Stimulated activated CD8-positive, alpha-beta memory T cell treated with anti-CD3 and anti-CD28 coated beads, Interleukin-12 subunit alpha, Interleukin-12 subunit beta, amount 100 ng/mL, for 1 hour (primary cell): ENCODE data around the gene CDH4.
"Not testable (repeated sequence)": the region's sequence is repeated elsewhere in the genome, so short reads cannot be mapped to it uniquely, and the experiment has no call there.

ENCODE experiments used
- DNase-seq: peaks from one replicate; pipeline ENCODE4 v3.0.0-alpha.2; 2020; ENCODE audit warnings: low read depth

CDH4 gene

GRCh38 chr20:61847420-61847748, 595.3 kb downstream of the CDH4 start:
- no peak for DNase-seq

- no peak for DNase-seq
Measured at GRCh38 chr20:61847986-61848385, 595.9 kb downstream of the CDH4 start.

- no peak for DNase-seq
Measured at GRCh38 chr20:61848851-61849250, 596.8 kb downstream of the CDH4 start.

GRCh38 chr20:61849376-61849775, 597.3 kb downstream of the CDH4 start:
- DNase-seq: no peak

- DNase-seq: no peak
Measured at GRCh38 chr20:61849822-61850221, 597.8 kb downstream of the CDH4 start.

- DNase-seq: no peak
Measured at GRCh38 chr20:61850457-61850856, 598.4 kb downstream of the CDH4 start.

- DNase-seq: no peak
Measured at GRCh38 chr20:61850926-61851900, 599.2 kb downstream of the CDH4 start.

GRCh38 chr20:61852268-61853072, 600.4 kb downstream of the CDH4 start:
- no peak for DNase-seq

GRCh38 chr20:61853073-61854005, 601.3 kb downstream of the CDH4 start:
- DNase-seq: no peak

- not testable (repeated sequence) for DNase-seq
Measured at GRCh38 chr20:61854538-61854937, 602.5 kb downstream of the CDH4 start.

GRCh38 chr20:61855286-61855685, 603.2 kb downstream of the CDH4 start:
- DNase-seq: no peak

GRCh38 chr20:61856626-61857413, 604.8 kb downstream of the CDH4 start:
- no peak for DNase-seq

- no peak for DNase-seq
Measured at GRCh38 chr20:61857414-61857775, 605.3 kb downstream of the CDH4 start.

- no peak for DNase-seq
Measured at GRCh38 chr20:61857884-61858283, 605.8 kb downstream of the CDH4 start.

- DNase-seq: no peak
Measured at GRCh38 chr20:61859767-61860166, 607.7 kb downstream of the CDH4 start.

- no peak for DNase-seq
Measured at GRCh38 chr20:61860260-61860987, 608.4 kb downstream of the CDH4 start.

- DNase-seq: no peak
Measured at GRCh38 chr20:61861054-61861841, 609.2 kb downstream of the CDH4 start.

GRCh38 chr20:61861858-61862257, 609.8 kb downstream of the CDH4 start:
- DNase-seq: no peak

- DNase-seq: no peak
Measured at GRCh38 chr20:61862881-61863280, 610.8 kb downstream of the CDH4 start.

- DNase-seq: no peak
Measured at GRCh38 chr20:61864481-61864880, 612.4 kb downstream of the CDH4 start.
